Neural crest cell (in vitro differentiated cells): ENCODE data around the gene IL1R2. TPM values are rescaled to one million over a fixed set of nuclear protein-coding genes. Genes with fewer than 3 reads are reported as not detected.

ENCODE experiments used
- DNase-seq: peaks from one replicate; pipeline ENCODE4 v3.0.0; 2021; ENCODE audit warnings: low read depth, mixed read lengths, low spot score
- H3K27ac Mint-ChIP-seq: one replicate; pipeline ENCODE4 v1.8.0; 2021; ENCODE audit warnings: mild to moderate bottlenecking, mixed read lengths; ENCODE audit not compliant: unreplicated experiment
- H3K27me3 Mint-ChIP-seq: 2 replicates; pipeline ENCODE4 v1.8.0; 2021; ENCODE audit warnings: low read depth, mild to moderate bottlenecking, mixed read lengths
- H3K36me3 Mint-ChIP-seq: 2 replicates; pipeline ENCODE4 v1.8.0; 2021; ENCODE audit warnings: low read depth, mild to moderate bottlenecking, mixed read lengths
- H3K4me1 Mint-ChIP-seq: 2 replicates; pipeline ENCODE4 v1.8.0; 2021; ENCODE audit warnings: mixed read lengths
- H3K4me3 Mint-ChIP-seq: one replicate; pipeline ENCODE4 v1.8.0; 2021; ENCODE audit warnings: mild to moderate bottlenecking, mixed read lengths
- H3K9me3 Mint-ChIP-seq: 2 replicates; pipeline ENCODE4 v1.8.0; 2021; ENCODE audit warnings: mixed read lengths
- long read RNA-seq: library from polyadenylated mRNA; unstranded; transcript quantifications from one replicate; pipeline ENCODE4 v2.0.0, GENCODE V29; 2020
- total RNA-seq: library from RNA; stranded (reverse); gene quantifications from 2 replicates; pipeline ENCODE4 v1.2.1, GENCODE V29; 2021
- TF ChIP-seq, protein P1 (sequence below): fragments of 200-600 bp; sonication (generic); conservative IDR thresholded peaks from 2 replicates; pipeline ENCODE4 v1.5.0; 2021; ENCODE audit warnings: antibody characterized with exemption, mild to moderate bottlenecking

IL1R2 gene, protein sequence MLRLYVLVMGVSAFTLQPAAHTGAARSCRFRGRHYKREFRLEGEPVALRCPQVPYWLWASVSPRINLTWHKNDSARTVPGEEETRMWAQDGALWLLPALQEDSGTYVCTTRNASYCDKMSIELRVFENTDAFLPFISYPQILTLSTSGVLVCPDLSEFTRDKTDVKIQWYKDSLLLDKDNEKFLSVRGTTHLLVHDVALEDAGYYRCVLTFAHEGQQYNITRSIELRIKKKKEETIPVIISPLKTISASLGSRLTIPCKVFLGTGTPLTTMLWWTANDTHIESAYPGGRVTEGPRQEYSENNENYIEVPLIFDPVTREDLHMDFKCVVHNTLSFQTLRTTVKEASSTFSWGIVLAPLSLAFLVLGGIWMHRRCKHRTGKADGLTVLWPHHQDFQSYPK
- not detected in 2 replicates for total RNA-seq
- long read RNA-seq: 0 reads

DNA sequence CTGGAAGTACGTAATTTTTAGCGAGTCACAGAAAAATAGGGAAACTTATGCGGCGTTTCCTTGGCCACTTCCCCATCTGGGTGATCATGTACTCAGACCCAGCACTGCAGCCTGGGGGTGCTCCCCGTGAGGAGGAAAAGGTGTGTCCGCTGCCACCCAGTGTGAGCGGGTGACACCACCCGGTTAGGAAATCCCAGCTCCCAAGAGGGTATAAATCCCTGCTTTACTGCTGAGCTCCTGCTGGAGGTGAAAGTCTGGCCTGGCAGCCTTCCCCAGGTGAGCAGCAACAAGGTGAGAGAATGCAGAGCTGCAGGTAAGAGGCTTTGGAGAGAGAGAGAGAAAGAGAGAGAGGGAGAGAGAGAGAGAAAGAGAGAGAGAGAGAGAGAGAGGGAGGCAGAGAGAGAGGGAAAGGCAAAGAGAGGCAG lies at the start of gene IL1R2:
IL1R2 (plus strand) TSS at position 240 of the 425 bp plus-strand sequence. CDS start 16,616 bp downstream, outside the sequence.
- Mint-ChIP-seq H3K27me3 (peaks cover 32% of the 10 kb centered on the region), H3K4me3 (no peak within 1 kb of the TSS), H3K9me3 (no peaks in the 10 kb centered on the region), H3K4me1 (no peaks in the 10 kb centered on the region), H3K36me3 (no peaks in the 10 kb centered on the region), H3K27ac (no peak within 1 kb of the TSS)
- TF ChIP-seq, protein P1, sequence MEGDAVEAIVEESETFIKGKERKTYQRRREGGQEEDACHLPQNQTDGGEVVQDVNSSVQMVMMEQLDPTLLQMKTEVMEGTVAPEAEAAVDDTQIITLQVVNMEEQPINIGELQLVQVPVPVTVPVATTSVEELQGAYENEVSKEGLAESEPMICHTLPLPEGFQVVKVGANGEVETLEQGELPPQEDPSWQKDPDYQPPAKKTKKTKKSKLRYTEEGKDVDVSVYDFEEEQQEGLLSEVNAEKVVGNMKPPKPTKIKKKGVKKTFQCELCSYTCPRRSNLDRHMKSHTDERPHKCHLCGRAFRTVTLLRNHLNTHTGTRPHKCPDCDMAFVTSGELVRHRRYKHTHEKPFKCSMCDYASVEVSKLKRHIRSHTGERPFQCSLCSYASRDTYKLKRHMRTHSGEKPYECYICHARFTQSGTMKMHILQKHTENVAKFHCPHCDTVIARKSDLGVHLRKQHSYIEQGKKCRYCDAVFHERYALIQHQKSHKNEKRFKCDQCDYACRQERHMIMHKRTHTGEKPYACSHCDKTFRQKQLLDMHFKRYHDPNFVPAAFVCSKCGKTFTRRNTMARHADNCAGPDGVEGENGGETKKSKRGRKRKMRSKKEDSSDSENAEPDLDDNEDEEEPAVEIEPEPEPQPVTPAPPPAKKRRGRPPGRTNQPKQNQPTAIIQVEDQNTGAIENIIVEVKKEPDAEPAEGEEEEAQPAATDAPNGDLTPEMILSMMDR: no peak
- no peak for DNase-seq

DNA sequence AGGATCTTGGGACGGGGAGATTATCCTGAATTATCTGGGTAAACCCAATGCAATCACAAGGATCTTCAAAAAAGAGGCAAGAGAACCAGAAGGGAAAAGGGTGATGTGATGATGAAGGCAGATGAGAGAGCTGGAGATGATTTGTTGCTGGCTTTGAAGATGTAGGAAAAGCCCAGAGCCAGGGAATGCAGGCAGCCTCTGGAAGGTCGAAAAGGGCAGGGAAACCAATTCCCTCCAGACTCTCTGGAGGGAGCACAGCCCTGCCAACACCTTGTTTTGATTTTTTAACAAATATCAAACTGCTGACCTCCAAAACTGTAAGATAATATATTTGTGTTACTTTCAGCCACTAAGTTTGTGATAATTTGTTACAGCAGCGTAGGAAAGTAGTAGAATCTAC lies 48.9 kb upstream of the IL1R2 start:
- DNase-seq: no peak
- H3K27me3 Mint-ChIP-seq: peaks cover 15% of the 10 kb centered on the region
- peaks cover 2% of the 10 kb centered on the region for H3K36me3 Mint-ChIP-seq
- TF ChIP-seq, protein P1: no peak
- H3K9me3 Mint-ChIP-seq: peaks cover 12% of the 10 kb centered on the region
- no peak overlapping the region for H3K4me3 Mint-ChIP-seq
- peaks cover 7% of the 10 kb centered on the region for H3K4me1 Mint-ChIP-seq
- no peak overlapping the region for H3K27ac Mint-ChIP-seq

DNA sequence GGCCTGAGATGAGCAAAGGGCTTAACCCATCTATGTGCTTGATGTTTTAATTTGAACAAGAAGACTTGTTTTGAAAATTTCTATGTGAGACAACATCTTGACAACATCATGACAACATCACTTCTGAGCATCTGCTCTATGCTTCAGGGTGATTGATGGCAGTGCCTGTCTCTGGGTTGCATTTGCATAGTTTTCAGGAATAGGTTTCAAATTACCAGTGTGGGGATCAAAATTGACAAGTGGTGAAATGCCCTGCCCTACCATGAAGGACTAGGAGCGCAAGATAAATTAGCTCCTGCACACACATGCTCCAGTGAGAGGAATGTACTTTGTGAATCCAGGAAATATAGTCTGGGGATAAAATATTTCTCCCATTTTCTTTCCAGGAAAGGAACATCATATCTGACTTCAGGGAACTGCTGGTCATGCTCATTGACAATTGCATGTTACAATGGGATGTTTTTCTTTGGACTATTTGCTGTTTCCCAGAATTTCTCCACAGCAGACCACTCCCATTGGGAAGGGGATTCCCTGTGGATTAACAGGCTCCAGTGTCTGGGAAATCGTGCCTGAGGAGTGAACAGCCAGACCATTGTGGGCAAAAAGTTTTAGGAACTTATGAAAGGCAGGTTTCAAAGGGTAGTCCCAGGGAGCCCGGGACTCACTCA lies 45.3 kb upstream of the IL1R2 start:
- Mint-ChIP-seq H3K27ac (peak overlapping the region; percentile 63), H3K9me3 (peaks cover 4% of the 10 kb centered on the region), H3K36me3 (no peaks in the 10 kb centered on the region), H3K4me3 (no peak overlapping the region), H3K4me1 (peaks cover 7% of the 10 kb centered on the region), H3K27me3 (no peaks in the 10 kb centered on the region)
- no peak for DNase-seq
- TF ChIP-seq, protein P1: no peak

DNA sequence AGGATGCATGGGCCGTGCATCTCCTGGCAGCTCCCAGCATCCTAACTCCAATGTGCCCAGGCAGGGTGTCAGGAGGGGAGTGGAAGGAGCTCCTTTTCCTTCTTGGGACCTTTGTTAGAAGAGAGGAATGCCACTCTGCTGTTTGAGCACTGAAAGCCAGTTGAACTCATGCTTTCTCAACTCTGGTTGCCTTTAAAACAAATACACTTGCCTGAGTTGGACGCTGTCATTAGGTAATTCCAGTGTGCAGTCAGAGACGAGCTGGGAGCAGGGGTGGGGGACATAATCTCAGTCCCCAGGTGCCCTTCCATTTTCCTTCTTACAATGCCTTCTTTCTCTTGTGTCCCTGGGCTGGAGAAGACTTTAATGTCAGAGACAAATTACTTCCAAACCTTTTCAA lies 44.4 kb upstream of the IL1R2 start:
- DNase-seq: no peak
- no peaks in the 10 kb centered on the region for H3K36me3 Mint-ChIP-seq
- H3K4me1 Mint-ChIP-seq: peaks cover 7% of the 10 kb centered on the region
- peaks cover 4% of the 10 kb centered on the region for H3K9me3 Mint-ChIP-seq
- no peaks in the 10 kb centered on the region for H3K27me3 Mint-ChIP-seq
- H3K4me3 Mint-ChIP-seq: no peak overlapping the region
- H3K27ac Mint-ChIP-seq: no peak overlapping the region
- TF ChIP-seq, protein P1: no peak

DNA sequence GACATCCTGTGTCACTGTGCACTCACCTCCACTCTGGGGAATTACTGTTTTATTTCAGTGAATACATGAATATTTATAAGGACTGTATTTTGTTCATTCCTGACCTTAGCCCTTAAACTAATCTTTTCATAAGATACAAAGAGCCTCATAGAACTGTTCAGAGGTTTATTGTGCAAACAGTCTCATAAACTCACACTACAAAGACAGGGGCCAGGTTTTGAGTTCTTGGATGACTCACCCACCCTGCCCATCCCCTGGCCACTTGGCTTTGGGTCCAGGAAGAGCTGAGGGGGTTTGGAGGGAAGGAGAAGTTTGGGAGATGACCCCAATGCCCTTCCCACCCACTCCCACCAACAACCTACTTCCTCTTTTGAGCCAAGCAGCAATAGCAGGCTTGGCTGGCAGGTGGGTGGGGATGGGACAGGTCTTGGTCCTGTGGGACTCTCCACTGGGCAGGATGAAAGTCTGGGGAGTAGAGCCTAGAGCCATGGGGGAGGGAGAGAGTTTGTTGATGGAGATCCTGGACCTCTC lies 43.1 kb upstream of the IL1R2 start:
- peaks cover 7% of the 10 kb centered on the region for H3K4me1 Mint-ChIP-seq
- H3K4me3 Mint-ChIP-seq: no peak overlapping the region
- TF ChIP-seq, protein P1: no peak
- no peaks in the 10 kb centered on the region for H3K27me3 Mint-ChIP-seq
- no peak overlapping the region for H3K27ac Mint-ChIP-seq
- no peaks in the 10 kb centered on the region for H3K36me3 Mint-ChIP-seq
- no peak for DNase-seq
- peaks cover 4% of the 10 kb centered on the region for H3K9me3 Mint-ChIP-seq
